ENCODE results near the gene ZBTB7C.

- TF ChIP-seq MAFK (IDR thresholded peaks at IDR 0.05; ENCODE audit: low read depth, low read length) = no peak
- no peak for TF ChIP-seq CEBPB (IDR thresholded peaks at IDR 0.05; ENCODE audit: low read depth, low read length)
- no peak for TF ChIP-seq CTCF (IDR thresholded peaks at IDR 0.05; ENCODE audit: control extremely low read depth in 1 of 3, insufficient read depth in 1 of 3, low read depth in 1 of 3, low read length in 3 of 3)
- no peak for TF ChIP-seq JUN (IDR thresholded peaks at IDR 0.05; ENCODE audit: low read depth, low read length)
- TF ChIP-seq RNF2 (IDR thresholded peaks at IDR 0.05; ENCODE audit: borderline replicate concordance, low read depth, low read length, missing control alignments, poor library complexity, severe bottlenecking) = no peak
- no peak for TF ChIP-seq TCF12 (IDR thresholded peaks at IDR 0.05; ENCODE audit: low read depth, low read length)
- TF ChIP-seq MAX (IDR thresholded peaks at IDR 0.05) = no peak
- TF ChIP-seq TEAD4 (IDR thresholded peaks at IDR 0.05; ENCODE audit: low read depth, low read length) = no peak
- no peak for TF ChIP-seq RAD21 (IDR thresholded peaks at IDR 0.05 in 1 of 2, conservative IDR thresholded peaks at IDR 0.05 in 1 of 2; ENCODE audit: low read depth in 2 of 2, low read length in 2 of 2)
- no peak for TF ChIP-seq ATF2 (IDR thresholded peaks at IDR 0.05; ENCODE audit: low read length)
- no peak for TF ChIP-seq SIRT6 (IDR thresholded peaks at IDR 0.05; ENCODE audit: low read length)
- no peak for TF ChIP-seq POLR2A (IDR thresholded peaks at IDR 0.05; ENCODE audit: control extremely low read depth in 1 of 2, low read depth in 2 of 2, low read length in 2 of 2)
- no peak for TF ChIP-seq EGR1 (IDR thresholded peaks at IDR 0.05; ENCODE audit: borderline replicate concordance, low read depth, low read length)
- TF ChIP-seq SP1 (IDR thresholded peaks at IDR 0.05; ENCODE audit: low read depth, low read length) = no peak
Measured at GRCh38 chr18:48405978-48406377, 3.2 kb downstream of the ZBTB7C start.
